WI38 (cell line): ENCODE data around the gene HOXD1.

Experiments
- H3K4me3 ChIP-seq: 2 replicates; pipeline ENCODE4 v1.5.1; 2011; ENCODE audit warnings: low read depth, mild to moderate bottlenecking, control low read depth, low read length
- TF ChIP-seq, protein P1 (sequence below): IDR thresholded peaks from 2 replicates; pipeline ENCODE4 v1.5.1; 2012; ENCODE audit warnings: low read depth, mild to moderate bottlenecking, control low read depth, low read length

Gene HOXD1

DNA sequence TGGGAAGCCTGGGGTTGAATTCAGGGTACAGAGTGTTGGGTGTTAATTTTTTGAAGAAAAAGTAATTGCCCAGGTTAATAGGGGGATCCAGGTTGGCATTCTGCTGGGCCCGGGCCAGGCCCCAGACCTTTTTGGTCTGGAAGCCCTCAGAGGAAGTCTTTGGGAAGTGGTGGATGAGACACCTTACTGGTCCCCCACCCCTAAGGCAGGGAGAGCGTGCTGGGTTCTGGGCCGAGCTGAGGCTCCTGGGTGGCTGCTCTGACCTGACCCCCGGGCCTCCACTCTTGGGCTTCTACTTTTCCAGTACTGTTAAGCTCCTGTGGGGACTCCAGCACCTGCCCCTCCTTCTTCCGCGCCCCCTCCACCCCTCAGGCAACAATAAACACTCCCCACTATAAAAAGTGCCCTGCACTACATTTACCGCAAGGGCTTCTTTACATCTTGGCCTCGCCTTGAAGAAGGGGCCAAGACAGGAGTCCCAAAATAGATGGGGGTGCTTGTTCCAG, 32.1 kb upstream of the HOXD1 start:
- H3K4me3 ChIP-seq, result no peak overlapping the region
- TF ChIP-seq, protein P1, sequence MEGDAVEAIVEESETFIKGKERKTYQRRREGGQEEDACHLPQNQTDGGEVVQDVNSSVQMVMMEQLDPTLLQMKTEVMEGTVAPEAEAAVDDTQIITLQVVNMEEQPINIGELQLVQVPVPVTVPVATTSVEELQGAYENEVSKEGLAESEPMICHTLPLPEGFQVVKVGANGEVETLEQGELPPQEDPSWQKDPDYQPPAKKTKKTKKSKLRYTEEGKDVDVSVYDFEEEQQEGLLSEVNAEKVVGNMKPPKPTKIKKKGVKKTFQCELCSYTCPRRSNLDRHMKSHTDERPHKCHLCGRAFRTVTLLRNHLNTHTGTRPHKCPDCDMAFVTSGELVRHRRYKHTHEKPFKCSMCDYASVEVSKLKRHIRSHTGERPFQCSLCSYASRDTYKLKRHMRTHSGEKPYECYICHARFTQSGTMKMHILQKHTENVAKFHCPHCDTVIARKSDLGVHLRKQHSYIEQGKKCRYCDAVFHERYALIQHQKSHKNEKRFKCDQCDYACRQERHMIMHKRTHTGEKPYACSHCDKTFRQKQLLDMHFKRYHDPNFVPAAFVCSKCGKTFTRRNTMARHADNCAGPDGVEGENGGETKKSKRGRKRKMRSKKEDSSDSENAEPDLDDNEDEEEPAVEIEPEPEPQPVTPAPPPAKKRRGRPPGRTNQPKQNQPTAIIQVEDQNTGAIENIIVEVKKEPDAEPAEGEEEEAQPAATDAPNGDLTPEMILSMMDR, result no peak

DNA sequence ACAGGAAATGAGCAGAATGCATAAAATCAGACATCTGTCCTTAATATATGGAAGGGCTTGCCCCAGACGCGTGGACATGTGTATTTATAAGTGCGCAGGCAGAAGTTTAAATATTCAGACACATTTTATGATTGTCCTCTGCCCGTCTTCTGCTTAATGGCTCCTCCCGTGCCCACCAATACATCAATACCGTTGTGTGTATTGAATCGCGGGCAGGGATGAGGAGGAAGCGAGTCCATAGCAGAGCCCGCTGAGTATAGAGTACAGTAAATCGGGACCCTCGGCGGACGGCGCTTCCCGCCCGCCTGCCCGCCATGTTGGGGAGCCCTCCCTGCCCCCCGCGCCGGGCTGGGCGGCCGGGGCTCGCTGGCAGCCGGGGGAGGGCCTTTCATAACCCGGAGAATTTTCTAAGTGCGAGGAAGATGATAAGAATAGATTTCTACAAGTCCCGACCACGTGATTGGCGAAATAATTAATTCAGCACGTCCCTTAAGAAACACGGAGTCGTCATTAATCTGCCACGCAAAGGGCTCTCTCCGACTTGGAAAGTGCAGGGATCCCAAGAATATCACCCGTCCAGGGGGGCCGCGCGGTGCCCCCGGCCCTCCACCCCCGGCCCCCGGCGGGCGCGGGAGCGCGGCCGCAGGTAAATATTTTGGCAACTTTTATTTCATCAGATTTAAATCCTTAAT, 31.5 kb upstream of the HOXD1 start, which contains the start of gene HOXD3:
Gene HOXD3, plus strand, starts transcription at position 501 of the 692 bp plus-strand sequence. CDS start 11,808 bp downstream, outside the sequence.
- TF ChIP-seq, protein P1, result no peak
- no peak within 1 kb of the TSS for H3K4me3 ChIP-seq

DNA sequence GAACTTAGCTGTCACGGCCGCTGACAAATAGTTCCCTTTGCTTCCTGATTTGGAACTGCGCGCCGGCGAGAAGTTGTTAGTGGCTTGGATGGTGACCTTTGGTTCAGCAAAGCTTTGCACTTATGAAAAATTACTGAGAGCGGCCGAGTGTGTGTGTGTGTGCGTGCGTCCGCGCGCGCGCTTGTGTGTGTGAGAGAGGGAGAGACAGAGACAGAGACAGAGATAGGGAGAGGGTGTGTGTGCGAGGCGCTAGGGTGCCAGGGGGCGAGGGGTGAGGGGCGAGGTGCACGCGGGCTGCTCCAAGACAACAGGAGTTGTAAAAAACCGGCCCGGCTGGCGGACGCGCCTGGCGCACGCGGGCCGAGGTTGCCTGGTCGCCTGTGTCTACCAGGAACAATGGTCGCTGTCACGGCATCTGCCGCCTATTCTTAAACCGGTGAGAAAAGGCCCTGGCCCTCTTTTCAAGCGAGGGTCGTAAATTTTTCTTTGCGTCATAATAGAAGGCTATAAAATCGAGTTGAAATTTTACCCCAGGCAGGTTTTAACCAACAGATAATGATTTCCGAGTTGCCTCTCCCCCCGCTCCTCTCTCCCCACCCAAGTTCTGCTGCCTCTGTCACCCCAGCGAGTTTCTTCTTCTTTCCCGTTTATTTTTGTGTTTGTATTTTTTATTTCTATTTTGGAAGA, 30.8 kb upstream of the HOXD1 start:
- TF ChIP-seq, protein P1, result no peak
- no peak overlapping the region for H3K4me3 ChIP-seq

DNA sequence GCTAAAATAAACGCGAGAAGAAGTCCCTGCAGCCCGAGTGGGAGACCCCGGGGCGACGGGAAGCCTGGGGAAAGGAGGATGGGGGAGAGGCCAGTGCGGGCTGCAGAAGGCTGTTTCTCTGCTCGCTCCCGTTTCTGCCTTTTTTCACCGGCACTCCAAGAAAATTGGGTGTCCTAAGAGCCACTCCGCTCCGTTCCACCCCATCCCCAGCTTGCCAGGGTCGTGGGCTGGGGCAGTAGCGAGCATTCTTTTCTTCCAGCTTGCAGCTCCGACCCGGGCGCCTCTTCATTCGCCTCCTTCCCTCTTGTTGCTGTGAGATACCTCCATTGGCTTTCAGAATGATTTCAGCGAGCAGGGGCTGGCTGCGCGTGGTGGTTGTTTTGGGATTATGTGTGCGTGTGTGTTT, 30.3 kb upstream of the HOXD1 start:
- TF ChIP-seq, protein P1, result no peak
- no peak overlapping the region for H3K4me3 ChIP-seq

DNA sequence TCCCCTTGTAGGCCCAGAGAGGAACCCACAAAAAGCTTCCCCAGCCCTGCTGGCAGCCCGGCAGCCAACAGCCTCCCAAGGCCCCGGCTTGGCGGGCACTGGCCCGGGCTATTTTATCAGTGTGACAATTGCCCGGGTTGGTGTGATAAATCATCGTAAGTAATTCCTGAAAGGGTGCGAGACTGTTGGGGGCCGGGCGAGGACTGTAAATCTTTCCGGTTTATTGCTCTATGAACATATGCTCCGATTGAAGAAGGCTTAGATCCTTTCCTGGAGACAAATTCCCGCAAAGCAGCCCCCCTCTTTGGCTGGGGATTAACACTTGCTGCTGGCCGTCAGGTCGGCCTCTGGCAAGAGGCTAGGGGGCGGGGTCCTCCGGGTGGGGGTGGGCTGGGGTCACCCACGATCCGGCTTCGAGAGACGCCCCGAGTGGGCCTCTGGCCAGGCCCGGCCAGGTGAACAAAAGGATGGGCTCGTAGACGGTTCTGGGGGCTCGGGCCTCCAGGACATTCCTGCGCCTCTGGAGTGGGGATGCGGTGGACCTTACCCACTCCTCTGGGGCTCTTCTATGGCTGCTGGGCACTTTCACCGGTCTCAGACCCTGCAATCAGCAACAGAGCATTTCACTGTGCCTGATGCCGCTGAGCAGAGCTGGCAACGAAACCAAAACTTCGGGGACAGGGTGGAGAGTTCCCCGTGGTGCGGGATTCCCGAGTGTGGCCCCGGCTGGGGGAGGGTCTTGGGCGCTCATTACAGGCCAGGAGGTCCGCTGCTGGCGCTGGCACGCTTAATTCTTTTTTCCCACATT, 29.4 kb upstream of the HOXD1 start:
- H3K4me3 ChIP-seq, result no peak overlapping the region
- TF ChIP-seq, protein P1, result no peak

DNA sequence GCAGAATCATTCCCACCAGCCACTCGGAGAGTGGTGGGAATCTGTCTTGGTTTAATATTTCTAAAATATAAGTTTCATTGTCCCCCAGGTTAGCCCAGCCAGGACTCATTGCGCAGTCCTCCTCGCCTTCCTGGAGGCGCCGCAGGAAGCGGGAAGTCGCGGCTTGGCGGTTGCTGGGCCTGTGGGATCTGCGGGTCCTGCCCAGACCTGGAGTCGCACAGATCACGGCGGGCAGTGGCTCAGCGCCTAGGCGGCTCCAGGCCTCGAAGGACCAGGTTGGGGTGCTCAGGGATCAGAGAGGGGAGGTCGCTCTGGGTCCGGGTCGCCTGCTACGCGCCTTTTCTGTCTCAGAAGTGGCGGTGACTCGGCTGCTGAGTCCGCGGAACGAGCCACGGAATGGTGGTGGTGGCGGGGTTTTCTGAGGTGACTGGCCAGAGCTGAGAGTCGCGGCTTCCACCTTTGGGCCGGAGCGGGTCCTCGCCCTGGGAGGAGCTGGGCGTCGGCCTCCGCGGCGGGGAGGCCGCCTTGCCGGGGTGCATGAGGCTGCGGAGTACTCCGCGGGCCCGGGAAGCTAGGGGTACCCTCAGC, 28.7 kb upstream of the HOXD1 start:
- TF ChIP-seq, protein P1, result no peak
- no peak overlapping the region for H3K4me3 ChIP-seq
